SW480 (cell line): ENCODE results near the gene RBM8A.

Experiments
- DNase-seq: peaks from one replicate; pipeline ENCODE4 v3.0.0-alpha.2; 2016; ENCODE audit warnings: low spot score

The RBM8A gene

GRCh38 chr1:145874646-145875045 is 52.6 kb downstream of the RBM8A start:
- no peak for DNase-seq

GRCh38 chr1:145871994-145872924 is 55.0 kb downstream of the RBM8A start:
- no peak for DNase-seq
